Neural crest cell (in vitro differentiated cells): ENCODE data around the gene ASGR1. TPM values are rescaled to one million over a fixed set of nuclear protein-coding genes. Genes with fewer than 3 reads are reported as not detected.

ENCODE experiments used
- DNase-seq: peaks from one replicate; pipeline ENCODE4 v3.0.0; 2021; ENCODE audit warnings: low read depth, mixed read lengths, low spot score
- H3K27ac Mint-ChIP-seq: one replicate; pipeline ENCODE4 v1.8.0; 2021; ENCODE audit warnings: mild to moderate bottlenecking, mixed read lengths; ENCODE audit not compliant: unreplicated experiment
- H3K27me3 Mint-ChIP-seq: 2 replicates; pipeline ENCODE4 v1.8.0; 2021; ENCODE audit warnings: low read depth, mild to moderate bottlenecking, mixed read lengths
- H3K36me3 Mint-ChIP-seq: 2 replicates; pipeline ENCODE4 v1.8.0; 2021; ENCODE audit warnings: low read depth, mild to moderate bottlenecking, mixed read lengths
- H3K4me1 Mint-ChIP-seq: 2 replicates; pipeline ENCODE4 v1.8.0; 2021; ENCODE audit warnings: mixed read lengths
- H3K4me3 Mint-ChIP-seq: one replicate; pipeline ENCODE4 v1.8.0; 2021; ENCODE audit warnings: mild to moderate bottlenecking, mixed read lengths
- H3K9me3 Mint-ChIP-seq: 2 replicates; pipeline ENCODE4 v1.8.0; 2021; ENCODE audit warnings: mixed read lengths
- long read RNA-seq: library from polyadenylated mRNA; unstranded; transcript quantifications from one replicate; pipeline ENCODE4 v2.0.0, GENCODE V29; 2020
- total RNA-seq: library from RNA; stranded (reverse); gene quantifications from 2 replicates; pipeline ENCODE4 v1.2.1, GENCODE V29; 2021
- TF ChIP-seq, protein P1 (sequence below): fragments of 200-600 bp; sonication (generic); conservative IDR thresholded peaks from 2 replicates; pipeline ENCODE4 v1.5.0; 2021; ENCODE audit warnings: antibody characterized with exemption, mild to moderate bottlenecking

The ASGR1 gene, protein sequence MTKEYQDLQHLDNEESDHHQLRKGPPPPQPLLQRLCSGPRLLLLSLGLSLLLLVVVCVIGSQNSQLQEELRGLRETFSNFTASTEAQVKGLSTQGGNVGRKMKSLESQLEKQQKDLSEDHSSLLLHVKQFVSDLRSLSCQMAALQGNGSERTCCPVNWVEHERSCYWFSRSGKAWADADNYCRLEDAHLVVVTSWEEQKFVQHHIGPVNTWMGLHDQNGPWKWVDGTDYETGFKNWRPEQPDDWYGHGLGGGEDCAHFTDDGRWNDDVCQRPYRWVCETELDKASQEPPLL
- 9.6 and 11.2 TPM in 2 replicates for total RNA-seq
- long read RNA-seq, partial matches to known transcripts, result 0 of 1 reads
- long read RNA-seq, other reads (novel, unspliced or antisense), result 1 of 1 reads

DNA sequence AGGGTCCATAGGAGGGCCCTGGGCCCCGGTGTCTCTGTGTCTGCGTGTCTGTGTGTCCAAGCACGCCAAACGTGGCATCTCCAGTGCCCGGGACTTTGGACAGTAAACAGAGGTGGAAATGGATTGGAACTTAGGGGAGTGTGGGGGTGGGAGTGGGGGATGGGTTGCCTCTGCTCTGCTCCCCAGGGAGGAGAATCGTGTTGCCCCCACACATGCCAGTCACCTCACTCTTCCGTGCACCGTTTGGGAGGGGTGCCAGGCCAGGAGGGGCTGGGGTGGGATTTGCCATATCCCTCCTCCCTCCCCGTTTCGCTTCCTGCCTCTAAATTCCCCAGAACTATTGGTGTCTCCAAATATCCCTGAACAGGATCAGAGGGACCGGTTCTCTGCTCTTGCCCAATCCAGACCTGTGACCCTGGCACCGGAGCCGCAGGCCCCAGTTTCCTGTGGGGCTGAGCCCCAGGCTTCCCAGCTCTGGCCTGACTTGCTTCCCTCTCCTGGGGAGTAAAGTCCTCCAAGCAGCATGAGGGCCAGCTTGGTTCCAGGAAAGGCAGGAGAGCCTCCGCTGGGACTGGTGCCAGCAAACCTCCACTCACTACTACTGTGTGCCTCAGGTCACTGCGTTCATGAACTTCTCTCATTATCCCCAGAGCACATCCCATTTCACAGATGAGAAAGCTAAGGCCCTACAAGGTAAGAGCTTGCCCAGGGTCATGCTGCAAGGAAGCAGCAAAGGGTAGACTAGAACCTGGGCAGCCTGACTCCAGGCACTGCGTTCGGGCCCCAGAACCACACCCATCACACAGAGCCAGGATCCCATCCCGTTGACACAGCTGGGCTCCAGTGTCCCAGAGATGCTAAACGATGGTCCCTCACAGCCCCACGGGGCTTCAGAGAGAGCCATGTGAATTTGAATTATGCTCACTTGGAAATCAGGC, at the start of gene ASGR1:
Gene ASGR1 (minus strand): TSS at position 54 of the 938 bp plus-strand sequence. CDS start 807 bp downstream, outside the sequence.
- no peak for DNase-seq
- peak within 1 kb of the TSS; percentile 72 for H3K4me3 Mint-ChIP-seq
- H3K27ac Mint-ChIP-seq, result no peak within 1 kb of the TSS

DNA sequence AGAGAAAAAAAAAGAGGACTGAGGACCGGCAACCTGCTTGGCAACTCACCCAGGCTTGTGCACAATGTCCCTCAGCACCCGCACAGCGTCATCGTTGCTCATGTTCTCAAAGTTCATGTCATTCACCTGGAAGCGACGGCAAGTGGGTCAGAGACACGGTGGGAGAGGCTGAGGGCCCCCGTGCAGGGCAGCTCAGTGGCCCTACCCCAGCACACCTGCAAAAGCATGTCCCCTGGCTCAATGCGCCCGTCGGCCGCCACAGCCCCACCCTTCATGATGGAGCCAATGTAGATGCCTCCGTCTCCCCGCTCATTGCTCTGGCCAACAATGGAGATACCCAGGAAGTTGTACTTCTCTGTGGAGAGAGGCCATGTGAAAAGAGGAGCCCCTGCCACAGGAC, 49.8 kb upstream of the ASGR1 start:
- H3K27ac Mint-ChIP-seq, result no peak overlapping the region
- H3K36me3 Mint-ChIP-seq, result peaks cover 21% of the 10 kb centered on the region
- H3K9me3 Mint-ChIP-seq, result no peaks in the 10 kb centered on the region
- peaks cover 2% of the 10 kb centered on the region for H3K27me3 Mint-ChIP-seq
- TF ChIP-seq, protein P1, sequence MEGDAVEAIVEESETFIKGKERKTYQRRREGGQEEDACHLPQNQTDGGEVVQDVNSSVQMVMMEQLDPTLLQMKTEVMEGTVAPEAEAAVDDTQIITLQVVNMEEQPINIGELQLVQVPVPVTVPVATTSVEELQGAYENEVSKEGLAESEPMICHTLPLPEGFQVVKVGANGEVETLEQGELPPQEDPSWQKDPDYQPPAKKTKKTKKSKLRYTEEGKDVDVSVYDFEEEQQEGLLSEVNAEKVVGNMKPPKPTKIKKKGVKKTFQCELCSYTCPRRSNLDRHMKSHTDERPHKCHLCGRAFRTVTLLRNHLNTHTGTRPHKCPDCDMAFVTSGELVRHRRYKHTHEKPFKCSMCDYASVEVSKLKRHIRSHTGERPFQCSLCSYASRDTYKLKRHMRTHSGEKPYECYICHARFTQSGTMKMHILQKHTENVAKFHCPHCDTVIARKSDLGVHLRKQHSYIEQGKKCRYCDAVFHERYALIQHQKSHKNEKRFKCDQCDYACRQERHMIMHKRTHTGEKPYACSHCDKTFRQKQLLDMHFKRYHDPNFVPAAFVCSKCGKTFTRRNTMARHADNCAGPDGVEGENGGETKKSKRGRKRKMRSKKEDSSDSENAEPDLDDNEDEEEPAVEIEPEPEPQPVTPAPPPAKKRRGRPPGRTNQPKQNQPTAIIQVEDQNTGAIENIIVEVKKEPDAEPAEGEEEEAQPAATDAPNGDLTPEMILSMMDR, result no peak
- peaks cover 19% of the 10 kb centered on the region for H3K4me1 Mint-ChIP-seq
- no peak for DNase-seq
- peak overlapping the region; percentile 80 for H3K4me3 Mint-ChIP-seq

More for the DNA sequence above, at the start of gene ASGR1:
- Mint-ChIP-seq H3K9me3 (no peaks in the 10 kb centered on the region), H3K27me3 (peaks cover 4% of the 10 kb centered on the region), H3K36me3 (no peaks in the 10 kb centered on the region), H3K4me1 (no peaks in the 10 kb centered on the region)
- TF ChIP-seq, protein P1, result no peak

DNA sequence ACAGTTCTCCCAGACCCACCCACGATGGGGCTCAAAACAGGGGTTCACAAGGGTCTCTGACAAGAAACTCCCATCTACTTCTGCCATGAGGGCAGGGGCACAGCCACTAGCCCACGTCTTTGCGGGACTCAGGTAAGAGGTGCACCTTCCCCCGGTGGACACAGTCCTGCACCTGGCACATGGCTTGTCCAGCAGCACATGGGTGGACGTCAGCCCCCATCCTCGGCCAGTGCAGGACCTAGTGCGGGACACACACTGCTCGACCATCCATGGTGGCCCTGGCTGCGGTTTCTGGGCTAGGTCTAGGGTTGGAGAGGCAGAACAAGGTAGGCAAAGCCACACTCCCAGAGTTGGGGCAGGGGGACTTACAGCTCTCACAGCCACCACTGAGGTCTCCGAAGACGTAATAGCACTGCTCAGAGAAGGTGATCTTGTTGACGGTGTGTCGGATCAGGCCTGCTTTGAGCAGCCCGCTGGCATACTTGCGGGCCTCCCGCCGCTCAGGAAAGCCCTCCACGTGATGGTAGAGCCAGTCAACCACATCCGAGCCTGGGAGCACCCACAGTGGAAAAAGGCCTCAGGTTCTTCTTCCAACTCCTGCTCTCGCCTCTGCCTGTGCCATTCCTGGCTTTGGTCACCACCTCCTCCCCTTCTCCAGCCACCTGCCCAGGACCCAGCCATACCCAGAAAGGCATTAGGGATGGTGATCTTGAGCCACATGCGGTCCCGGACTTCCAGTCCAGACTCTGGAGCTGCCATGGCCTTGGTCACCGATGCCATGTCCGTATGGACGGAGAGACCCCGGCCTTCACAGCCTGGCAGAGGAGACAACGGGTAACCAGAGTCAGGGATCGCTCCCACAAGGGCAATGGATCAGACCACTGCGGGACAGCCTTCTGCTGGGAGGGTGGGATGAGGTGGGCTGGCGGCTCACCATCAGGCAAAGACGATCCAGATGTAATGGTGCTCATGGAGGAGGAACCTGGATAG, 47.8 kb upstream of the ASGR1 start:
- Mint-ChIP-seq H3K27ac (no peak overlapping the region), H3K27me3 (peaks cover under 1% of the 10 kb centered on the region), H3K9me3 (no peaks in the 10 kb centered on the region), H3K4me1 (peaks cover 3% of the 10 kb centered on the region), H3K36me3 (peaks cover 21% of the 10 kb centered on the region), H3K4me3 (no peak overlapping the region)
- TF ChIP-seq, protein P1, result no peak
- DNase-seq, result no peak

DNA sequence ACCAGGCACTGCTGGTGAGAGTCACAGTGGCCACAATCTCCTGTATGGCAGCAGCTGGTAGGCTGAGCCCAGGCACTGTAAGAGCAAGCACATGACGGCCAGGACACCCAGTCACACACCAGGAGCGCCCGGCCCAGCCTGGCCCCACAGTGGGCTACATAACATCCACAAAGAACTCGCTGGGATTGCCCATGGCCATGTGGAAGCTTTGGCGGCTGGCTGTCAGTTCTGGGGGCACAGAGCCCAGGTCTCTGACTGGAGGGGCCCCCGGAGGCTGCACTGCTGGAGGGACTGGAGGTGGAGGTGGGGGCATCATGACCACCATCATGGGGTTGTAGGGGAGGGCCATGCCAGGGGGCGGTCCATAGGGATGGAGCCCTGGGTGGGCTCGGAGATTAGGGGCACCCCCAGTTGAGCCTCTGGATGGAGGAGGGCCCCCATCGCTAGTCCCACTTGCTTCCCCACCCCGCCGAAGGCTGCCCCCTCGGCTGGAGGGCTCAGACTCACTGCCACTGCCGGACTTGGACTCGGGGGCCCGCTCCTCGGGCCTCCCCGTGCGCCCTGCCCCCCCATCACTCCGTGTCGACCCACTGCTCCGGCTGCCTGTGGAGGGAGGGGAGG, 46.7 kb upstream of the ASGR1 start:
- Mint-ChIP-seq H3K4me1 (peaks cover 8% of the 10 kb centered on the region), H3K27me3 (peaks cover 9% of the 10 kb centered on the region), H3K36me3 (peaks cover 19% of the 10 kb centered on the region), H3K4me3 (peak overlapping the region; percentile 61), H3K27ac (no peak overlapping the region), H3K9me3 (no peaks in the 10 kb centered on the region)
- TF ChIP-seq, protein P1, result no peak
- no peak for DNase-seq
